ENCODE results near the gene POLR1G. TPM values are rescaled to one million over a fixed set of nuclear protein-coding genes. Genes with fewer than 3 reads are reported as not detected.

POLR1G gene
- total and polyA plus RNA-seq, 2 experiments from 2014 or later: 33.0 to 85.9 TPM

- peak within 1 kb of the TSS; percentile 96 for H3K4me3 Mint-ChIP-seq
- H3K4me3 ChIP-seq: peak within 1 kb of the TSS; percentile 58
- peaks cover 8% of the 10 kb centered on the region for H3K27me3 Mint-ChIP-seq (ENCODE audit: insufficient read depth, low read depth, poor library complexity)
- peak within 1 kb of the TSS; percentile 98 for H3K27ac ChIP-seq (ENCODE audit: low read depth)
- peaks cover 25% of the 10 kb centered on the region for H3K4me1 Mint-ChIP-seq
- peaks cover 13% of the 10 kb centered on the region for H3K36me3 Mint-ChIP-seq (ENCODE audit: low read depth)
- H3K9me3 Mint-ChIP-seq: no peaks in the 10 kb centered on the region; the same call in 2 of the 3 replicates
- H3F3A ChIP-seq (replicated peaks; ENCODE audit: low read depth): peaks cover 14% of the 10 kb centered on the region; the same call in 1 of the 2 replicates
- H4K20me1 ChIP-seq (replicated peaks; ENCODE audit: insufficient read depth): no peaks in the 10 kb centered on the region
- TF ChIP-seq, protein P1, sequence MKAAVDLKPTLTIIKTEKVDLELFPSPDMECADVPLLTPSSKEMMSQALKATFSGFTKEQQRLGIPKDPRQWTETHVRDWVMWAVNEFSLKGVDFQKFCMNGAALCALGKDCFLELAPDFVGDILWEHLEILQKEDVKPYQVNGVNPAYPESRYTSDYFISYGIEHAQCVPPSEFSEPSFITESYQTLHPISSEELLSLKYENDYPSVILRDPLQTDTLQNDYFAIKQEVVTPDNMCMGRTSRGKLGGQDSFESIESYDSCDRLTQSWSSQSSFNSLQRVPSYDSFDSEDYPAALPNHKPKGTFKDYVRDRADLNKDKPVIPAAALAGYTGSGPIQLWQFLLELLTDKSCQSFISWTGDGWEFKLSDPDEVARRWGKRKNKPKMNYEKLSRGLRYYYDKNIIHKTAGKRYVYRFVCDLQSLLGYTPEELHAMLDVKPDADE (IDR thresholded peaks at IDR 0.05): peak; percentile 82
- TF ChIP-seq POLR2AphosphoS5 (IDR thresholded peaks at IDR 0.05; ENCODE audit: low read depth) (peak; percentile 89), EZH2 (IDR thresholded peaks at IDR 0.05; ENCODE audit: low read depth, unreplicated experiment) (no peak)
- no peaks in the 10 kb centered on the region; the same call in 1 of the 2 replicates for H3K36me3 ChIP-seq (ENCODE audit: insufficient read depth)
- DNase-seq (ENCODE audit: low spot score) (peak; percentile 100), ATAC-seq (peak; percentile 84)
- peak within 1 kb of the TSS; percentile 91; the same call in 1 of the 2 replicates for H2AFZ ChIP-seq
- H3K27ac Mint-ChIP-seq: peak within 1 kb of the TSS; percentile 98
- H3K4me1 ChIP-seq (ENCODE audit: insufficient read depth): peaks cover 14% of the 10 kb centered on the region; the same call in 1 of the 2 replicates
- H3K27me3 ChIP-seq (ENCODE audit: insufficient read depth): no peaks in the 10 kb centered on the region
- H3K79me2 ChIP-seq (replicated peaks; ENCODE audit: insufficient read depth): peaks cover 5% of the 10 kb centered on the region; the same call in 1 of the 2 replicates
- H3K4me2 ChIP-seq: peak within 1 kb of the TSS; percentile 77
- no peaks in the 10 kb centered on the region for H3K9me2 ChIP-seq (ENCODE audit: insufficient read depth)
Measured at GRCh38 chr19:45423589-45424190, 17.2 kb downstream of the POLR1G start, which contains the start of gene ERCC1. TSS of gene ERCC1 (minus strand) at chr19:45423917. CDS start at chr19:45423374, 543 bp downstream.

DNA sequence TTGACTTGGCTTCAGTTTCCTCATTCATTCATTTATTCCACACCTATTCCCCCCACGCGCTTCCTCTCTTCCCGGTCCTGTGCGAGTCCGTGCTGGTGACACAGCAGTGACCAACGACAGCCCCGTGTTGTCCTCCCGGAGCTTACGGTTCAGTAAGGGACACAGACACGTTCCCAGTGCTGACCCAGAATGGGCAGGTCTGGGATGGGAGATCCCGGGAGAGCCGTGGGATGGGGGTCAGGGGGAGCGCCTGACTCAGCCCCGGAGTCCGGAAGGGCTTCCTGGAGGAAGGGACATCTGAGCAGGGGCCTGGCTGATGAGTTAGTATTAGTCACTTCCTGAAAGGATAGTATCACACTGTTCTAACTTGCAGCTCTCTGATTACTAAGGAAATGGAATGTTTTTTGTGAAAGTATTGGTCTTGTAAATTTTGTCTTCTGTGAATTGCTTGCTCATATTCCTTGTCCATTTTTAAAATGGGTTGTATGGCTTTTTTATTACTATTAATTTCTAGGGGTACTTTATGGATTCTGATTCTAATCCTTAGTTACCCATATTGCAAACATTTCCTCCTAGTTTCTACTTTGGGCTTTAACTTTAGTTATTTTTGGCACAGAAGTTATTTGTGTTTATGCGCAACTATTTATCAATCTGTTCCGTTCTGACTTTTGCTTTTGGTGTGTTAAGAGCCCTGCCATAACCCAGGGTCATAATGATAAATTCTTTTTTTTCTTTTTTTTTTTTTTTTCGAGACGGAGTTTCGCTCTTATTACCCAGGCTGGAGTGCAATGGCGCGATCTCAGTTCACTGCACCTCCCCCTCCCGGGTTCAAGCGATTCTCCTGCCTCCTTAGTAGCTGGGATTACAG lies 18.0 kb downstream of the POLR1G start:
- no peak for TF ChIP-seq STAT1 (IDR thresholded peaks at IDR 0.05; ENCODE audit: unreplicated experiment)
- TF ChIP-seq, protein P1 (IDR thresholded peaks at IDR 0.05): peak; percentile 25; the same call in 1 of the 2 replicates
- Histone ChIP-seq H3K4me1 (ENCODE audit: insufficient read depth) (peaks cover 14% of the 10 kb centered on the region; the same call in 1 of the 2 replicates), H3K36me3 (ENCODE audit: insufficient read depth) (no peaks in the 10 kb centered on the region; the same call in 1 of the 2 replicates), H3K79me2 (replicated peaks; ENCODE audit: insufficient read depth) (peaks cover 5% of the 10 kb centered on the region; the same call in 1 of the 2 replicates), H3K4me3 (peak overlapping the region; percentile 58), H3K4me2 (peak overlapping the region; percentile 77), H3K9me2 (ENCODE audit: insufficient read depth) (no peaks in the 10 kb centered on the region), H2AFZ (no peak overlapping the region), H3K27ac (ENCODE audit: low read depth) (peak overlapping the region; percentile 98), H3F3A (replicated peaks; ENCODE audit: low read depth) (peaks cover 19% of the 10 kb centered on the region; the same call in 1 of the 2 replicates), H3K27me3 (ENCODE audit: insufficient read depth) (no peaks in the 10 kb centered on the region), H4K20me1 (replicated peaks; ENCODE audit: insufficient read depth) (no peaks in the 10 kb centered on the region)
- H3K9me3 Mint-ChIP-seq: no peaks in the 10 kb centered on the region; the same call in 2 of the 3 replicates
- peak; percentile 82 for DNase-seq (ENCODE audit: low spot score)
- H3K4me1 Mint-ChIP-seq: peaks cover 25% of the 10 kb centered on the region
- peak overlapping the region; percentile 98 for H3K27ac Mint-ChIP-seq
- peaks cover 11% of the 10 kb centered on the region for H3K36me3 Mint-ChIP-seq (ENCODE audit: low read depth)
- ATAC-seq: peak; percentile 37
- peak overlapping the region; percentile 96 for H3K4me3 Mint-ChIP-seq
- H3K27me3 Mint-ChIP-seq (ENCODE audit: insufficient read depth, low read depth, poor library complexity): peaks cover 8% of the 10 kb centered on the region
